Adrenal gland (tissue), 19 donors: ENCODE data around the gene ASZ1. TPM values are rescaled to one million over a fixed set of nuclear protein-coding genes. Genes with fewer than 3 reads are reported as not detected.

ENCODE experiments used
- DNase-seq, 7 donors: peaks; one replicate each; pipeline ENCODE4 v3.0.0-alpha.2; 2019 to 2020
- H3K27ac ChIP-seq, 5 donors: fragments of 200-600 bp; sonication (generic) in 4 of 5; 1 replicate in 3 of 5; 2 replicates in 2 of 5; pipeline versions ENCODE4 v1.5.1 to v1.8.0; 2016 to 2020; ENCODE audit warnings: mild to moderate bottlenecking in 1 of 5
- H3K27me3 ChIP-seq: fragments of 200-600 bp; 2 replicates; pipeline ENCODE4 v1.8.0; 2021
- H3K36me3 ChIP-seq, 2 donors: fragments of 200-600 bp; replicated peaks in 1 of 2; 1 replicate in 1 of 2; 2 replicates in 1 of 2; pipeline versions ENCODE4 v1.5.1 to v1.8.0; 2018 to 2022
- H3K4me1 ChIP-seq, 2 donors: fragments of 200-600 bp; replicated peaks in 1 of 2; 1 replicate in 1 of 2; 2 replicates in 1 of 2; pipeline versions ENCODE4 v1.5.1 to v1.8.0; 2018 to 2021
- H3K4me3 ChIP-seq, 4 donors: fragments of 200-600 bp; sonication (generic) in 3 of 4; one replicate each; pipeline ENCODE4 v1.5.1; 2016 to 2018
- H3K9me3 ChIP-seq, 3 donors: fragments of 200-600 bp; sonication (generic) in 1 of 3; replicated peaks in 1 of 3; 1 replicate in 2 of 3; 2 replicates in 1 of 3; pipeline versions ENCODE4 v1.5.1 to v1.8.0; 2016 to 2021
- CTCF ChIP-seq, 6 experiments: fragments of 450-650 bp in 4 of 6; fragments of 200-600 bp in 2 of 6; sonication (generic) in 1 of 6; IDR thresholded peaks; 1 replicate in 5 of 6; 2 replicates in 1 of 6; pipeline versions ENCODE4 v1.5.1 to v1.8.0; 2016 to 2021; ENCODE audit warnings: antibody characterized with exemption in 6 of 6, mild to moderate bottlenecking in 2 of 6, moderate library complexity in 1 of 6
- POLR2A ChIP-seq, 2 donors: fragments of 450-650 bp; IDR thresholded peaks; one replicate each; pipeline ENCODE4 v1.6.1; 2017; ENCODE audit warnings: antibody characterized with exemption in 2 of 2, mild to moderate bottlenecking in 2 of 2, moderate library complexity in 1 of 2
- WGBS, 4 donors: extraction: QIAGEN DNeasy Blood & Tissue Kit in 2 of 4; methylation state at CpG; one replicate each; pipeline versions ENCODE4 v1.1.5 to v1.1.7; 2013 to 2017; 5-methylcytosine and 5-hydroxymethylcytosine counted together
- intact Hi-C, 2 donors: fragments of 100-400 bp; cut with DNase I; formaldehyde crosslinking; loops; one replicate each; pipeline versions ENCODE4 v1.14.1 to v1.15.0; 2022 to 2023
- long read RNA-seq, 10 donors: library from polyadenylated mRNA in 3 of 10; unstranded in 2 of 10; stranded (forward) in 1 of 10; transcript quantifications; one replicate each; pipeline ENCODE4 v2.0.0 and lab custom pipeline, GENCODE V29; 2021 to 2026
- polyA plus RNA-seq, 3 donors: library from polyadenylated mRNA; stranded (reverse); fragments of 200-250 nt in 2 of 3; fragments of 350-450 nt in 1 of 3; fragmentation: Illumina TruSeq in 1 of 3; extraction: RNeasy Lipid Tissue Mini Kit (QIAGEN cat#74804) in 1 of 3; gene quantifications; one replicate each; pipeline ENCODE4 v1.2.3, GENCODE V29; 2013 to 2014
- total RNA-seq, 9 donors: library from RNA; depleted of rRNA in 4 of 9; stranded (reverse); fragments of >200 nt in 4 of 9; fragments of 120-200 nt in 1 of 9; fragmentation: NEBNext Ultra II Directional in 1 of 9; extraction: Animal tissue kit (Norgen Biotek cat#: 25700) in 1 of 9; gene quantifications; one replicate each; pipeline versions ENCODE4 v1.1.0 to v1.2.4, GENCODE V29; 2013 to 2023
- donor health status: healthy with polysubstance abuse.
- donor health status: Bipolar disorder and iron deficiency.
- donor health status: DM: yes; HTN: yes; CAD: no.
- donor health status: DM: no; HTN: no; CAD: no.
- donor health status: DM: no; HTN: no; CAD: no.
- donor health status: DM: yes; HTN: yes; CAD: no.

The ASZ1 gene
- total RNA-seq (not detected), polyA plus RNA-seq (not detected)
- long read RNA-seq, donor 1, result 0 reads
- long read RNA-seq, donor 2, result 0 reads
- long read RNA-seq, donor 3, result 0 reads
- long read RNA-seq, donor 4, result 0 reads
- long read RNA-seq, donor 5, result 0 reads
- long read RNA-seq, donor 6, result 0 reads
- long read RNA-seq, donor 7, result 0 reads
- long read RNA-seq, donor 8, result 0 reads
- long read RNA-seq, donor 9, result 0 reads
- long read RNA-seq, donor 10, result 0 reads

GRCh38 chr7:117427258-117427701 is at the start of gene ASZ1:
ASZ1 (minus strand) TSS chr7:117427493; CDS start chr7:117427460, 33 bp downstream.
- intact Hi-C loops, result no loop called here
- Histone ChIP-seq H3K36me3 (no peaks in the 10 kb centered on the region), H3K27ac (no peak within 1 kb of the TSS), H3K4me1 (no peaks in the 10 kb centered on the region), H3K9me3 (no peaks in the 10 kb centered on the region), H3K4me3 (no peak within 1 kb of the TSS), H3K27me3 (no peaks in the 10 kb centered on the region)
- DNase-seq, result no peak
- TF ChIP-seq POLR2A (IDR thresholded peaks at IDR 0.05) (no peak), CTCF (IDR thresholded peaks at IDR 0.05) (no peak)
- 69 to 83% (median 78%) methylated on average over 38 to 41 of the region's 41 CpGs for WGBS, 4 donors

GRCh38 chr7:117476557-117477215 is 49.4 kb upstream of the ASZ1 start:
- Histone ChIP-seq H3K4me1 (no peaks in the 10 kb centered on the region), H3K27me3 (peaks cover 6% of the 10 kb centered on the region), H3K36me3 (no peaks in the 10 kb centered on the region), H3K27ac (no peak overlapping the region), H3K4me3 (no peak overlapping the region), H3K9me3 (no peaks in the 10 kb centered on the region)
- DNase-seq, result no peak
- no peak for TF ChIP-seq CTCF (IDR thresholded peaks at IDR 0.05)
- no peak for TF ChIP-seq POLR2A (IDR thresholded peaks at IDR 0.05)
- intact Hi-C loops, result no loop called here
- WGBS, 4 donors, result 63 to 83% (median 77%) methylated on average over 4 of the region's 4 CpGs

GRCh38 chr7:117472335-117472734 is 45.0 kb upstream of the ASZ1 start:
- Histone ChIP-seq H3K4me3 (no peak overlapping the region), H3K9me3 (no peaks in the 10 kb centered on the region), H3K27me3 (no peaks in the 10 kb centered on the region), H3K4me1 (no peaks in the 10 kb centered on the region), H3K27ac (no peak overlapping the region), H3K36me3 (no peaks in the 10 kb centered on the region)
- intact Hi-C loops, result no loop called here
- DNase-seq, result no peak
- TF ChIP-seq POLR2A (IDR thresholded peaks at IDR 0.05) (no peak), CTCF (IDR thresholded peaks at IDR 0.05) (no peak)

- intact Hi-C loops, result no loop called here
- TF ChIP-seq POLR2A (IDR thresholded peaks at IDR 0.05) (no peak), CTCF (IDR thresholded peaks at IDR 0.05) (no peak)
- Histone ChIP-seq H3K4me1 (no peaks in the 10 kb centered on the region), H3K9me3 (no peaks in the 10 kb centered on the region), H3K36me3 (no peaks in the 10 kb centered on the region), H3K27me3 (no peaks in the 10 kb centered on the region), H3K4me3 (no peak overlapping the region), H3K27ac (no peak overlapping the region)
- no peak for DNase-seq
- 52 to 63% (median 56%) methylated on average over 5 of the region's 5 CpGs for WGBS, 4 donors
Observed at GRCh38 chr7:117470777-117471176, 43.5 kb upstream of the ASZ1 start.
